Hepatocyte (in vitro differentiated cells): ENCODE measurements around the gene PHAF1. TPM values are rescaled to one million over a fixed set of nuclear protein-coding genes. Genes with fewer than 3 reads are reported as not detected.

ENCODE experiments used
- DNase-seq: peaks from one replicate; pipeline ENCODE4 v3.0.0-alpha.2; 2016; ENCODE audit warnings: low spot score
- H2AFZ ChIP-seq: fragments of 200-600 bp; sonication (generic); 2 replicates; pipeline ENCODE4 v1.6.0; 2016; ENCODE audit warnings: antibody characterized with exemption, mild to moderate bottlenecking
- H3K27ac ChIP-seq: fragments of 200-600 bp; sonication (generic); 2 replicates; pipeline ENCODE4 v1.5.1; 2016; ENCODE audit warnings: mild to moderate bottlenecking
- H3K27me3 ChIP-seq: fragments of 200-600 bp; sonication (generic); 2 replicates; pipeline ENCODE4 v1.6.1; 2016
- H3K36me3 ChIP-seq: fragments of 200-600 bp; sonication (generic); replicated peaks from 2 replicates; pipeline ENCODE4 v1.5.1; 2016; ENCODE audit warnings: low read depth; ENCODE audit not compliant: insufficient read depth
- H3K4me1 ChIP-seq: fragments of 200-600 bp; sonication (generic); 2 replicates; pipeline ENCODE4 v1.5.1; 2016; ENCODE audit warnings: mild to moderate bottlenecking, moderate library complexity; ENCODE audit not compliant: insufficient read depth
- H3K4me2 ChIP-seq: fragments of 200-600 bp; sonication (generic); 2 replicates; pipeline ENCODE4 v1.6.0; 2016
- H3K4me3 ChIP-seq: fragments of 200-600 bp; sonication (generic); 2 replicates; pipeline ENCODE4 v1.5.1; 2016; ENCODE audit warnings: mild to moderate bottlenecking
- H3K79me2 ChIP-seq: fragments of 200-600 bp; sonication (generic); 2 replicates; pipeline ENCODE4 v1.6.0; 2017; ENCODE audit warnings: mild to moderate bottlenecking
- H3K9me2 ChIP-seq: fragments of 200-600 bp; sonication (generic); replicated peaks from 2 replicates; pipeline ENCODE4 v1.6.0; 2017; ENCODE audit warnings: mild to moderate bottlenecking; ENCODE audit not compliant: insufficient read depth
- H3K9me3 ChIP-seq: fragments of 200-600 bp; sonication (generic); 2 replicates; pipeline ENCODE4 v1.5.1; 2016; ENCODE audit warnings: low read depth, mild to moderate bottlenecking
- H4K20me1 ChIP-seq: fragments of 200-600 bp; sonication (generic); 2 replicates; pipeline ENCODE4 v1.6.0; 2016; ENCODE audit warnings: mild to moderate bottlenecking; ENCODE audit not compliant: insufficient read depth, poor library complexity, severe bottlenecking
- EZH2 ChIP-seq: fragments of 200-600 bp; sonication (generic); IDR thresholded peaks from 2 replicates; pipeline ENCODE4 v1.6.1; 2016; ENCODE audit warnings: antibody characterized with exemption, mild to moderate bottlenecking, borderline replicate concordance
- EZH2phosphoT487 ChIP-seq: fragments of 200-600 bp; sonication (generic); IDR thresholded peaks from one replicate; pipeline ENCODE4 v1.6.1; 2018; ENCODE audit warnings: antibody characterized with exemption, mild to moderate bottlenecking, low read depth, moderate library complexity; ENCODE audit not compliant: unreplicated experiment, severe bottlenecking
- WGBS: methylation state at CpG from one replicate; pipeline ENCODE4 v1.1.6; 2016; ENCODE audit warnings: low lambda C conversion rate; ENCODE audit errors: missing lambda C conversion rate; 5-methylcytosine and 5-hydroxymethylcytosine counted together
- polyA plus RNA-seq: library from polyadenylated mRNA; unstranded; fragments of >200 nt; fragmentation: Nextera tagmentation; extraction: Ambion mirVana; gene quantifications from 2 replicates; pipeline ENCODE4 v1.2.1, GENCODE V29; 2016
- total RNA-seq: library from RNA; depleted of rRNA; stranded (reverse); fragments of >200 nt; gene quantifications from 2 replicates; pipeline ENCODE4 v1.2.3, GENCODE V29; 2014
- TF ChIP-seq, protein P1 (sequence below): fragments of 200-600 bp; sonication (generic); IDR thresholded peaks from 2 replicates; pipeline ENCODE4 v1.5.1; 2016; ENCODE audit warnings: antibody characterized with exemption, mild to moderate bottlenecking; ENCODE audit not compliant: poor library complexity

Gene PHAF1
- total and polyA plus RNA-seq, 2 experiments from 2014 or later = 18.7 to 20.2 TPM

DNA sequence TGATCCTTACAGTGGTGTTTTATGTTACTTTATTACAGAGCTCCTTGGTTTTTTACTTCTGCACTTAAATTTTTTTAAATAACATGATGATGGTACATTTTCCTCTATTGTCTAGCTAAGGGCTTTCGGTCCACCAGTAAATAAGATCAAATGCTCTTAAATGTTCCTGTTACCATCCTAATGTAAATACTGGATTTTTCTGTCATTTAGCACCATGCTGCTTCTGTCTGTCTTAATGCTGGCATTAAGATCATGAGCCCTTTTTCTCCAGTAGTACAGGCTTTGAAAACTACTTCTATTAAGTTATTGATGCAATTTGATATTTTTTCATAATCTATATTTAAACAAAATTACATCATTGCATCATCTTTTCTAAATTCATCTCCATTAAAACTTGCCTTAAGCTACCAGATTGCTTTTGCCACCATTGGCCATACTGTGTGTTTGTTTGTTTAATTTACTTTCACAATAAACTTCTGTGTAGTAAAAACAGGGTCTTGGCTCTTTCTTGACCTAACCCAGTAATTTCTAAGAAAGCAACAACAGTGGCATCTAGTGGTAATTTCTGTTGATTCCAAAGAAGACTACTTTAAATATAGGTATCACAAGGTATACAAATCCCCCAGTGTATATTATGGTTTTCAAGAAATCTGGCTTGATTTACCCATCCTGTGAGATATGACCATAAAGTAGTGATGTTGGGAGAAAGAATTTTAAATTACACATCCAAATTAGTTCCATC, 9.0 kb upstream of the PHAF1 start:
- H3K4me2 ChIP-seq = no peak overlapping the region
- no peak overlapping the region for H3K27ac ChIP-seq
- no peaks in the 10 kb centered on the region for H3K9me2 ChIP-seq

DNA sequence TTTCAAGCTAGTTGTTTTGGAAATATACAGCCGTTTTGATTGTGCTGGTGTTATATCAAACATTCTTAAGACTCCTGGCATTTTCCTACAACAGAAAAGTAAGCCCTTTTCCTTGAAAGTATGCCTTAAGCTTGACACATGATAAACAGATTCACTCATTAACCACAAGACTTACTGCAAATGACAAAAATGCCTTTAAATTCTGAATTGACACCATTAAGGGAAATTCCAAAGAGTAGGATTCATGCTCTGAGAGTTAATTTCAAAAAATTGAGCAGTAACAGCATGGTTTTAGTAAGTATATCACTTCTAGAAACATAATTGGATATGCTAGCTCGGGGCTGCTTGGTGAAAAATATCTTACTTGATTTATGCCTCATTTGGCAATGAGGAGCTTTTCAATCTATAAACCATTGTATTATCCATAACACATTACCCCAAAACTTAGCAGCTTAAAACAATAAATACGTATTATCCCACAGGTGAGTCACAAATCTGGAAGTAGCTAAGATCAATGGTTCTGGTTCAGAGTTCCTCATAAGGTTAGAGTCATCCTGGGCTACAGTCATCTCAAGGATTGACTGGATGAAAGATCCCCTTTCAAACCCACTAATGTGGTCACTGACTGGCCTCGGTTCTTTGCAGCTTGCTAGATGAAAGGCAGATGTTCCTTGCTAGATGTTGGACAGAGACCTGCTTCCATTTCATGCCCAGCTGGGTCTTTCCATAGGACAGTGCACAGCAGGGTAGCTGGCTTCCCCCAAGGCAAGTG, 8.2 kb upstream of the PHAF1 start:
- Histone ChIP-seq H3K9me2 (no peaks in the 10 kb centered on the region), H3K9me3 (no peaks in the 10 kb centered on the region), H4K20me1 (no peaks in the 10 kb centered on the region), H3K4me2 (no peak overlapping the region), H3K27me3 (no peaks in the 10 kb centered on the region), H3K27ac (no peak overlapping the region), H3K36me3 (no peaks in the 10 kb centered on the region), H3K4me1 (no peaks in the 10 kb centered on the region), H3K79me2 (no peaks in the 10 kb centered on the region), H2AFZ (no peak overlapping the region), H3K4me3 (no peak overlapping the region)
- TF ChIP-seq EZH2 (no peak), EZH2phosphoT487 (no peak)
- TF ChIP-seq, protein P1, sequence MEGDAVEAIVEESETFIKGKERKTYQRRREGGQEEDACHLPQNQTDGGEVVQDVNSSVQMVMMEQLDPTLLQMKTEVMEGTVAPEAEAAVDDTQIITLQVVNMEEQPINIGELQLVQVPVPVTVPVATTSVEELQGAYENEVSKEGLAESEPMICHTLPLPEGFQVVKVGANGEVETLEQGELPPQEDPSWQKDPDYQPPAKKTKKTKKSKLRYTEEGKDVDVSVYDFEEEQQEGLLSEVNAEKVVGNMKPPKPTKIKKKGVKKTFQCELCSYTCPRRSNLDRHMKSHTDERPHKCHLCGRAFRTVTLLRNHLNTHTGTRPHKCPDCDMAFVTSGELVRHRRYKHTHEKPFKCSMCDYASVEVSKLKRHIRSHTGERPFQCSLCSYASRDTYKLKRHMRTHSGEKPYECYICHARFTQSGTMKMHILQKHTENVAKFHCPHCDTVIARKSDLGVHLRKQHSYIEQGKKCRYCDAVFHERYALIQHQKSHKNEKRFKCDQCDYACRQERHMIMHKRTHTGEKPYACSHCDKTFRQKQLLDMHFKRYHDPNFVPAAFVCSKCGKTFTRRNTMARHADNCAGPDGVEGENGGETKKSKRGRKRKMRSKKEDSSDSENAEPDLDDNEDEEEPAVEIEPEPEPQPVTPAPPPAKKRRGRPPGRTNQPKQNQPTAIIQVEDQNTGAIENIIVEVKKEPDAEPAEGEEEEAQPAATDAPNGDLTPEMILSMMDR = no peak
- DNase-seq = no peak
- 87% methylated on average over 4 of the region's 4 CpGs for WGBS

More for the DNA sequence above, 9.0 kb upstream of the PHAF1 start:
- no peaks in the 10 kb centered on the region for H3K79me2 ChIP-seq
- H3K27me3 ChIP-seq = no peaks in the 10 kb centered on the region
- H2AFZ ChIP-seq = no peak overlapping the region
- no peaks in the 10 kb centered on the region for H3K4me1 ChIP-seq
- no peaks in the 10 kb centered on the region for H3K9me3 ChIP-seq
- H4K20me1 ChIP-seq = no peaks in the 10 kb centered on the region
- 65% methylated on average over 1 of the region's 1 CpG for WGBS
- TF ChIP-seq EZH2phosphoT487 = no peak
- TF ChIP-seq, protein P1 = peak; percentile 50
- no peaks in the 10 kb centered on the region for H3K36me3 ChIP-seq
- no peak overlapping the region for H3K4me3 ChIP-seq
- DNase-seq = peak; percentile 30

DNA sequence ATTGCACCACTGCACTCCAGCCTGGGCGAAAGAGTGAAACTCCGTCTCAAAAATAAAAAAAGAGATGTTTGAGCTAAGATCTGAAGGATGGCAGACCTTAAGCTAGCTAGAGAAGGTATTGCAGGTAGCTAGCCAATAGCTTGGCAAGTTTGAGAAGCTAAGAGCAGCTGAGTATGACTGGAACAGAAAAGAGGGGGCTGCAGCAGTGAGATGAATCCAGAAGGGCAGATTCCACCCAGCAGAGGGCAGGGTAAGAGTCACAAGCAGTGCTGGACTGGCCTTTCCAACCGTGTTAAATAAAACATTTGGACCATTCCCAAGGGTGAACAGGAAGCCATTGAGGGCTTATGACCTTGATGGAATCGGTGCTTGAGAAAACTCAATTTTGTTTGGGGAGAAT, 5.7 kb upstream of the PHAF1 start:
- Histone ChIP-seq H3K27me3 (no peaks in the 10 kb centered on the region), H3K9me2 (no peaks in the 10 kb centered on the region), H3K27ac (no peak overlapping the region), H4K20me1 (no peaks in the 10 kb centered on the region), H3K4me2 (no peak overlapping the region), H3K36me3 (no peaks in the 10 kb centered on the region), H3K9me3 (no peaks in the 10 kb centered on the region), H3K79me2 (no peaks in the 10 kb centered on the region), H3K4me3 (no peak overlapping the region), H3K4me1 (peaks cover 4% of the 10 kb centered on the region), H2AFZ (no peak overlapping the region)
- 78% methylated on average over 4 of the region's 4 CpGs for whole genome bisulfite sequencing
- TF ChIP-seq, protein P1 = peak; percentile 34
- no peak for TF ChIP-seq EZH2
- DNase-seq = peak; percentile 26
